ENCODE measurements around the gene RNF213. TPM values are rescaled to one million over a fixed set of nuclear protein-coding genes. Genes with fewer than 3 reads are reported as not detected.

RNF213 gene
- total and polyA plus RNA-seq, 2 of the 8 experiments (the other 6 are each of a cell fraction or from before 2014, with no cell fraction given): 33.8 to 62.8 TPM

DNA sequence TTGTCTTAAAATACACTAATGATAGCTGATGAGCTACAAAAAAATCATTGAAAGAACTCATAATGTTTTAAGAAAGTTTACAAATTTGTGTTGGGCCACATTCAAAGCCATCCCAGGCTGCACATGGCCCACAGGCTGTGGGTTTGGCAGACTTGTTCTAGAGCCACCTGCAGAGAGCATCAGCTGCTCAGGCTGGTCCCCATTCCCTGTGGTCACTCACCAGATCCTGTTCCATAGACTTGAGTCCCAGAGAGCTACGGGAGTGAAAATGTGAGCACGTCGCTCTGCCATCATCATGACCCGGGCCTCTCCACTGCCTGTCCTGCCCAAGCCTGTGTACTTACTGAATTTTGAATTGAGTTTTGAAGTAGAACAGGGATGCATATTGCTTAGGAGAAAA lies 33.5 kb upstream of the RNF213 start:
- no peak overlapping the region for H2AK5ac ChIP-seq (ENCODE audit: low read depth, low read length)
- no peak overlapping the region for H2BK12ac ChIP-seq (ENCODE audit: low read depth, low read length)
- H2BK5ac ChIP-seq (ENCODE audit: low read depth, low read length): no peak overlapping the region
- H3K14ac ChIP-seq (ENCODE audit: insufficient read length): no peak overlapping the region
- H3K9ac ChIP-seq (replicated peaks in 1 of 4; ENCODE audit: extremely low read depth in 1 of 4, low read depth in 3 of 4, low read length in 3 of 4): no peak overlapping the region
- DNase-seq (ENCODE audit: low read depth in 1 of 2, low spot score in 2 of 2) (no peak), FAIRE-seq (no peak)
- peaks cover 0 to 3% (median 1%) of the 10 kb centered on the region in 4 experiments; a peak in 2 of 8 replicates for H3K36me3 ChIP-seq (ENCODE audit: control insufficient read depth in 2 of 4, insufficient read depth in 4 of 4, low read length in 3 of 4)
- H4K8ac ChIP-seq (ENCODE audit: extremely low read depth, insufficient read depth, low read length): no peak overlapping the region
- no peak overlapping the region for H3K18ac ChIP-seq (ENCODE audit: extremely low read depth, low read length)
- no peak overlapping the region for H4K5ac ChIP-seq (ENCODE audit: insufficient read length, low read depth, low read length)
- ChIA-PET POLR2A (ENCODE audit: partially characterized antibody) (interaction anchor here (4.6 kb wide), 1 partner anchor 34 kb away, joined by 19 read pairs; the partner anchor contains the start of gene RNF213), CTCF (ENCODE audit: partially characterized antibody) (interaction anchor here (0.7 to 3.5 kb wide), 10 partner anchors 10 to 125 kb away, joined by 3 to 20 read pairs (median 4); no protein-coding TSS in a partner anchor)
- peaks cover 2% of the 10 kb centered on the region; the same call in 1 of the 2 replicates for H3K79me1 ChIP-seq (ENCODE audit: low read depth, low read length)
- H3K56ac ChIP-seq (replicated peaks; ENCODE audit: insufficient read length, low read depth, low read length): no peak overlapping the region
- no peak overlapping the region for H2AFZ ChIP-seq (ENCODE audit: low read length)
- WGBS, 2 experiments (ENCODE audit: extremely low coverage in 1 of 2, insufficient coverage in 1 of 2, insufficient read length in 1 of 2, insufficient replicate concordance in 2 of 2, low coverage in 1 of 2, low lambda C conversion rate in 2 of 2, missing lambda C conversion rate in 1 of 2): 97% methylated on average over 4 of the region's 4 CpGs; no CpG with 5 or more reads in 1 of the 2 experiments
- H2BK120ac ChIP-seq (replicated peaks; ENCODE audit: low read depth, low read length): no peak overlapping the region
- no peak overlapping the region for H2BK15ac ChIP-seq (ENCODE audit: low read length)
- H3K27ac ChIP-seq (ENCODE audit: low read depth, low read length): no peak overlapping the region
- H2BK20ac ChIP-seq (ENCODE audit: low read length): no peak overlapping the region
- no peaks in the 10 kb centered on the region for H3K27me3 ChIP-seq (replicated peaks in 1 of 4; ENCODE audit: control insufficient read depth in 3 of 4, extremely low read depth in 1 of 4, insufficient read depth in 3 of 4, low read length in 3 of 4)
- H3K9me3 ChIP-seq (ENCODE audit: insufficient read depth in 2 of 2, low read depth in 1 of 2, low read length in 1 of 2): peaks cover 0 to 4% of the 10 kb centered on the region in 2 experiments; a peak in 1 of 4 replicates
- no peak overlapping the region for H4K91ac ChIP-seq (replicated peaks; ENCODE audit: insufficient read length, low read length)
- no peak overlapping the region for H3K23ac ChIP-seq (ENCODE audit: insufficient read length)
- peaks cover 3% of the 10 kb centered on the region; the same call in 1 of the 2 replicates for H3K23me2 ChIP-seq (ENCODE audit: low read depth, low read length)
- TF ChIP-seq BCL11A (IDR thresholded peaks at IDR 0.05; ENCODE audit: low read depth in 2 of 2, low read length in 2 of 2): no peak
- no peaks in the 10 kb centered on the region for H3K79me2 ChIP-seq (ENCODE audit: control insufficient read depth in 1 of 2, insufficient read depth in 2 of 2, low read length in 2 of 2)
- no peak overlapping the region for H3K4me3 ChIP-seq (ENCODE audit: extremely low read depth in 1 of 4, insufficient read depth in 2 of 4, low read depth in 3 of 4, low read length in 4 of 4)
- peaks cover 0 to 16% (median 6%) of the 10 kb centered on the region in 4 experiments; a peak in 6 of 7 replicates for H3K4me1 ChIP-seq (replicated peaks in 1 of 4; ENCODE audit: control insufficient read depth in 3 of 4, insufficient read depth in 4 of 4, low read length in 3 of 4)
- H3K4ac ChIP-seq (replicated peaks; ENCODE audit: insufficient read length, low read depth, low read length): no peak overlapping the region
- no peak overlapping the region for H3K4me2 ChIP-seq (ENCODE audit: insufficient read depth in 1 of 2, low read depth in 2 of 2, low read length in 2 of 2)
- H4K20me1 ChIP-seq (replicated peaks in 1 of 2; ENCODE audit: control insufficient read depth in 1 of 2, insufficient read depth in 2 of 2, low read length in 2 of 2): peaks cover 2% of the 10 kb centered on the region in 2 experiments

Measured in H1 (cell line).